Activated T-cell treated with anti-CD3 and anti-CD28 coated beads, Interleukin-2, amount 50 U/mL, for 72 hours (primary cell): ENCODE measurements around the gene XPO6. TPM values are rescaled to one million over a fixed set of nuclear protein-coding genes. Genes with fewer than 3 reads are reported as not detected.

ENCODE experiments used
- ATAC-seq, 2 donors: fragments of 150-1000 bp; cut with Tn5 transposase; replicated peaks in 1 of 2; 2 replicates each; pipeline ENCODE4 v1.10.0; 2021; ENCODE audit warnings: moderate library complexity in 2 of 2, mild to moderate bottlenecking in 1 of 2
- DNase-seq, 2 donors: peaks; one replicate each; pipeline ENCODE4 v3.0.0; 2021 to 2022; ENCODE audit warnings: mixed read lengths in 1 of 2
- H3K27ac Mint-ChIP-seq: one replicate; pipeline ENCODE4 v1.8.0; 2022; ENCODE audit warnings: mild to moderate bottlenecking, moderate library complexity, mixed read lengths
- H3K27me3 Mint-ChIP-seq: one replicate; pipeline ENCODE4 v1.8.0; 2022; ENCODE audit warnings: low read depth, mixed read lengths
- H3K36me3 Mint-ChIP-seq, 2 donors: one replicate each; pipeline ENCODE4 v1.8.0; 2022; ENCODE audit warnings: mixed read lengths in 2 of 2, mild to moderate bottlenecking in 1 of 2; ENCODE audit not compliant: insufficient read depth in 2 of 2
- H3K4me1 Mint-ChIP-seq: one replicate; pipeline ENCODE4 v1.8.0; 2022; ENCODE audit warnings: low read depth, mixed read lengths
- H3K4me3 Mint-ChIP-seq, 2 donors: one replicate each; pipeline ENCODE4 v1.8.0; 2022; ENCODE audit warnings: mild to moderate bottlenecking in 2 of 2, mixed read lengths in 2 of 2, moderate library complexity in 2 of 2
- H3K9me3 Mint-ChIP-seq, 2 donors: one replicate each; pipeline ENCODE4 v1.8.0; 2022; ENCODE audit warnings: mixed read lengths in 2 of 2
- total RNA-seq, 2 donors: library from RNA; stranded (reverse); gene quantifications; one replicate each; pipeline ENCODE4 v1.2.3, GENCODE V29; 2022

The XPO6 gene
- total RNA-seq, 2 donors from 2014 or later, result 276 to 279 TPM

- Mint-ChIP-seq H3K27ac (no peak overlapping the region), H3K36me3 (peaks cover 20 to 40% of the 10 kb centered on the region in 2 donors), H3K4me1 (peaks cover 48% of the 10 kb centered on the region), H3K9me3 (no peaks in the 10 kb centered on the region), H3K27me3 (no peaks in the 10 kb centered on the region), H3K4me3 (no peak overlapping the region)
- DNase-seq (no peak), ATAC-seq (no peak)
Observed at GRCh38 chr16:28205117-28205899, 6.5 kb downstream of the XPO6 start.

- Mint-ChIP-seq H3K27me3 (no peaks in the 10 kb centered on the region), H3K4me1 (peaks cover 50% of the 10 kb centered on the region), H3K36me3 (peaks cover 19 to 44% of the 10 kb centered on the region in 2 donors), H3K4me3 (no peak overlapping the region), H3K27ac (no peak overlapping the region), H3K9me3 (no peaks in the 10 kb centered on the region)
- ATAC-seq (no peak), DNase-seq (no peak)
Observed at GRCh38 chr16:28204622-28205021, 7.1 kb downstream of the XPO6 start.

GRCh38 chr16:28204204-28204603 lies 7.6 kb downstream of the XPO6 start:
- no peaks in the 10 kb centered on the region for H3K27me3 Mint-ChIP-seq
- ATAC-seq, result no peak
- H3K36me3 Mint-ChIP-seq, result peaks cover 19 to 44% of the 10 kb centered on the region in 2 donors

GRCh38 chr16:28202147-28202746 lies 9.5 kb downstream of the XPO6 start:
- Mint-ChIP-seq H3K27ac (no peak overlapping the region), H3K4me3 (peak overlapping the region in 1 of 2 donors; percentile 44), H3K36me3 (peaks cover 11 to 31% of the 10 kb centered on the region in 2 donors), H3K27me3 (no peaks in the 10 kb centered on the region), H3K9me3 (no peaks in the 10 kb centered on the region), H3K4me1 (peaks cover 29% of the 10 kb centered on the region)
- DNase-seq, result peak; percentile 66
- peak; percentile 94 for ATAC-seq

More at GRCh38 chr16:28204204-28204603, 7.6 kb downstream of the XPO6 start:
- Mint-ChIP-seq H3K27ac (no peak overlapping the region), H3K9me3 (no peaks in the 10 kb centered on the region), H3K4me3 (no peak overlapping the region), H3K4me1 (peaks cover 46% of the 10 kb centered on the region)
- no peak for DNase-seq

GRCh38 chr16:28200661-28201060 lies 11.1 kb downstream of the XPO6 start:
- no peak for ATAC-seq
- H3K27me3 Mint-ChIP-seq, result no peaks in the 10 kb centered on the region
- H3K9me3 Mint-ChIP-seq, result no peaks in the 10 kb centered on the region
- DNase-seq, result no peak
- H3K27ac Mint-ChIP-seq, result peak overlapping the region; percentile 86
- H3K36me3 Mint-ChIP-seq, result peaks cover 16 to 25% of the 10 kb centered on the region in 2 donors
- no peak overlapping the region for H3K4me3 Mint-ChIP-seq
- peaks cover 36% of the 10 kb centered on the region for H3K4me1 Mint-ChIP-seq

- Mint-ChIP-seq H3K4me3 (peak overlapping the region in 1 of 2 donors; percentile 65), H3K9me3 (no peaks in the 10 kb centered on the region)
- DNase-seq, result no peak
Observed at GRCh38 chr16:28196387-28196987, 15.3 kb downstream of the XPO6 start.

GRCh38 chr16:28195859-28196258 lies 15.9 kb downstream of the XPO6 start:
- Mint-ChIP-seq H3K27me3 (no peaks in the 10 kb centered on the region), H3K36me3 (peaks cover 9 to 22% of the 10 kb centered on the region in 2 donors), H3K27ac (peak overlapping the region; percentile 94), H3K9me3 (no peaks in the 10 kb centered on the region), H3K4me3 (peak overlapping the region; percentile 23 to 49), H3K4me1 (peaks cover 77% of the 10 kb centered on the region)
- ATAC-seq (no peak), DNase-seq (no peak)

More at GRCh38 chr16:28196387-28196987, 15.3 kb downstream of the XPO6 start:
- Mint-ChIP-seq H3K27ac (peak overlapping the region; percentile 94), H3K27me3 (no peaks in the 10 kb centered on the region), H3K4me1 (peaks cover 77% of the 10 kb centered on the region), H3K36me3 (peaks cover 13 to 26% of the 10 kb centered on the region in 2 donors)
- ATAC-seq, result no peak

- peak; percentile 64 to 68 for ATAC-seq
- Mint-ChIP-seq H3K27me3 (no peaks in the 10 kb centered on the region), H3K36me3 (peaks cover 9 to 17% of the 10 kb centered on the region in 2 donors), H3K4me1 (peaks cover 87% of the 10 kb centered on the region), H3K9me3 (no peaks in the 10 kb centered on the region), H3K27ac (peak overlapping the region; percentile 94), H3K4me3 (peak overlapping the region; percentile 83 to 92)
- DNase-seq, result peak; percentile 56 to 67
Observed at GRCh38 chr16:28193530-28194423, 18.0 kb downstream of the XPO6 start.

- DNase-seq, result peak; percentile 79 to 85
- H3K9me3 Mint-ChIP-seq, result no peaks in the 10 kb centered on the region
- H3K27me3 Mint-ChIP-seq, result no peaks in the 10 kb centered on the region
- ATAC-seq, result peak; percentile 82 to 85
- H3K4me3 Mint-ChIP-seq, result peak overlapping the region; percentile 83 to 92
- H3K4me1 Mint-ChIP-seq, result peaks cover 95% of the 10 kb centered on the region
- H3K36me3 Mint-ChIP-seq, result peaks cover 9 to 17% of the 10 kb centered on the region in 2 donors
- peak overlapping the region; percentile 94 for H3K27ac Mint-ChIP-seq
Observed at GRCh38 chr16:28192806-28193529, 18.8 kb downstream of the XPO6 start.

- H3K9me3 Mint-ChIP-seq, result no peaks in the 10 kb centered on the region
- H3K4me1 Mint-ChIP-seq, result peaks cover 100% of the 10 kb centered on the region
- peak in 1 of 2 donors; percentile 2 for ATAC-seq
- peak overlapping the region; percentile 79 for H3K27ac Mint-ChIP-seq
- peaks cover 7 to 16% of the 10 kb centered on the region in 2 donors for H3K36me3 Mint-ChIP-seq
- no peak for DNase-seq
- H3K4me3 Mint-ChIP-seq, result peak overlapping the region; percentile 35 to 42
- no peaks in the 10 kb centered on the region for H3K27me3 Mint-ChIP-seq
Observed at GRCh38 chr16:28191364-28191960, 20.3 kb downstream of the XPO6 start.

GRCh38 chr16:28189245-28189644 lies 22.5 kb downstream of the XPO6 start:
- Mint-ChIP-seq H3K36me3 (peaks cover 9 to 23% of the 10 kb centered on the region in 2 donors), H3K9me3 (peaks cover 2% of the 10 kb centered on the region in 2 donors), H3K4me3 (peak overlapping the region; percentile 69 to 87), H3K27ac (peak overlapping the region; percentile 92), H3K27me3 (no peaks in the 10 kb centered on the region), H3K4me1 (peaks cover 92% of the 10 kb centered on the region)
- DNase-seq, result peak; percentile 35 to 37
- ATAC-seq, result peak in 1 of 2 donors; percentile 12
